H9 (cell line): Measurements from ENCODE around the gene CNKSR1. TPM values are rescaled to one million over a fixed set of nuclear protein-coding genes. Genes with fewer than 3 reads are reported as not detected.

Source experiments
- DNase-seq: peaks from one replicate; pipeline ENCODE4 v3.0.0-alpha.2; 2017
- H2AFZ ChIP-seq: one replicate; pipeline ENCODE4 v1.6.1; 2013; ENCODE audit warnings: mild to moderate bottlenecking, low read length, control low read depth, moderate library complexity
- H2AK5ac ChIP-seq: 2 replicates; pipeline ENCODE4 v1.6.1; 2013; ENCODE audit warnings: low read length, control low read depth, mixed read lengths; ENCODE audit not compliant: insufficient read length
- H2BK120ac ChIP-seq: one replicate; pipeline ENCODE4 v1.6.1; 2013; ENCODE audit warnings: low read depth, mild to moderate bottlenecking, low read length, control low read depth, inconsistent platforms; ENCODE audit not compliant: poor library complexity, severe bottlenecking
- H2BK12ac ChIP-seq: 2 replicates; pipeline ENCODE4 v1.6.1; 2013; ENCODE audit warnings: low read length, control low read depth, mixed read lengths, low read depth; ENCODE audit not compliant: insufficient read length
- H2BK15ac ChIP-seq: 2 replicates; pipeline ENCODE4 v1.6.1; 2013; ENCODE audit warnings: low read depth, low read length, control low read depth
- H2BK20ac ChIP-seq: one replicate; pipeline ENCODE4 v1.6.1; 2013; ENCODE audit warnings: low read depth, mild to moderate bottlenecking, low read length, control low read depth, inconsistent platforms; ENCODE audit not compliant: poor library complexity, severe bottlenecking
- H2BK5ac ChIP-seq: 2 replicates; pipeline ENCODE4 v1.6.1; 2013; ENCODE audit warnings: low read length, control low read depth, mixed read lengths; ENCODE audit not compliant: insufficient read length
- H3K14ac ChIP-seq: 2 replicates; pipeline ENCODE4 v1.6.1; 2013; ENCODE audit warnings: low read length, control low read depth; ENCODE audit not compliant: insufficient read depth
- H3K18ac ChIP-seq: 2 replicates; pipeline ENCODE4 v1.6.1; 2013; ENCODE audit warnings: low read depth, mild to moderate bottlenecking, mixed read lengths, low read length, control low read depth; ENCODE audit not compliant: insufficient read length
- H3K23ac ChIP-seq: 2 replicates; pipeline ENCODE4 v1.6.1; 2013; ENCODE audit warnings: low read length, control low read depth, mixed read lengths, low read depth; ENCODE audit not compliant: insufficient read length
- H3K23me2 ChIP-seq: 2 replicates; pipeline ENCODE4 v1.6.1; 2013; ENCODE audit warnings: low read depth, mild to moderate bottlenecking, mixed read lengths, low read length, control low read depth; ENCODE audit not compliant: insufficient read length, poor library complexity, severe bottlenecking
- H3K27ac ChIP-seq: 2 replicates; pipeline ENCODE4 v1.5.1; 2013; ENCODE audit warnings: low read length, control low read depth, mixed read lengths, low read depth; ENCODE audit not compliant: insufficient read length
- H3K27me3 ChIP-seq: 2 replicates; pipeline ENCODE4 v1.6.1; 2013; ENCODE audit warnings: low read length, control low read depth, inconsistent platforms; ENCODE audit not compliant: insufficient read depth
- H3K4ac ChIP-seq: 2 replicates; pipeline ENCODE4 v1.6.1; 2013; ENCODE audit warnings: low read depth, mild to moderate bottlenecking, control low read depth, inconsistent platforms, low read length, moderate library complexity
- H3K4me1 ChIP-seq: 2 replicates; pipeline ENCODE4 v1.6.1; 2013; ENCODE audit warnings: low read length, control low read depth, inconsistent platforms; ENCODE audit not compliant: insufficient read depth
- H3K4me2 ChIP-seq: 2 replicates; pipeline ENCODE4 v1.6.1; 2013; ENCODE audit warnings: low read length, control low read depth, mixed read lengths; ENCODE audit not compliant: insufficient read length, insufficient read depth
- H3K56ac ChIP-seq: 2 replicates; pipeline ENCODE4 v1.6.1; 2013; ENCODE audit warnings: low read depth, mild to moderate bottlenecking, mixed read lengths, low read length, control low read depth; ENCODE audit not compliant: insufficient read length
- H3K79me1 ChIP-seq: 2 replicates; pipeline ENCODE4 v1.6.1; 2013; ENCODE audit warnings: low read depth, mild to moderate bottlenecking, moderate library complexity, low read length, control low read depth, inconsistent platforms; ENCODE audit not compliant: insufficient read depth, poor library complexity, severe bottlenecking
- H3K79me2 ChIP-seq: 2 replicates; pipeline ENCODE4 v1.6.1; 2013; ENCODE audit warnings: low read length, control low read depth, inconsistent platforms; ENCODE audit not compliant: insufficient read depth
- H3K9ac ChIP-seq: 2 replicates; pipeline ENCODE4 v1.6.1; 2013; ENCODE audit warnings: low read length, control low read depth, mixed read lengths; ENCODE audit not compliant: insufficient read length; ENCODE audit errors: extremely low read depth
- H3K9me3 ChIP-seq: one replicate; pipeline ENCODE4 v1.6.1; 2013; ENCODE audit warnings: low read depth, low read length, inconsistent platforms; ENCODE audit not compliant: control insufficient read depth
- H3T11ph ChIP-seq: one replicate; pipeline ENCODE4 v1.6.1; 2013; ENCODE audit warnings: mild to moderate bottlenecking, low read length, control low read depth, inconsistent platforms
- H4K20me1 ChIP-seq: one replicate; pipeline ENCODE4 v1.6.1; 2013; ENCODE audit not compliant: control insufficient read depth, insufficient read length, insufficient read depth
- H4K5ac ChIP-seq: 2 replicates; pipeline ENCODE4 v1.6.1; 2013; ENCODE audit warnings: low read depth, mild to moderate bottlenecking, mixed read lengths, low read length, control low read depth; ENCODE audit not compliant: insufficient read length
- H4K8ac ChIP-seq: replicated peaks from 2 replicates; pipeline ENCODE4 v1.6.1; 2013; ENCODE audit warnings: low read length, control low read depth, mixed read lengths, low read depth; ENCODE audit not compliant: insufficient read length
- H4K91ac ChIP-seq: 2 replicates; pipeline ENCODE4 v1.6.1; 2013; ENCODE audit warnings: low read depth, mild to moderate bottlenecking, moderate library complexity, mixed read lengths, low read length, control low read depth; ENCODE audit not compliant: insufficient read length
- H3K27ac Mint-ChIP-seq, 3 experiments: 2 replicates in 2 of 3; 3 replicates in 1 of 3; pipeline ENCODE4 v1.8.0; 2020 to 2021; ENCODE audit warnings: mixed read lengths in 3 of 3, mild to moderate bottlenecking in 1 of 3, moderate library complexity in 1 of 3
- H3K27me3 Mint-ChIP-seq: 2 replicates; pipeline ENCODE4 v1.8.0; 2021; ENCODE audit warnings: low read depth, mild to moderate bottlenecking, moderate library complexity, mixed read lengths
- H3K36me3 Mint-ChIP-seq, 3 experiments: 2 replicates in 2 of 3; 3 replicates in 1 of 3; pipeline ENCODE4 v1.8.0; 2020 to 2021; ENCODE audit warnings: low read depth in 3 of 3, mixed read lengths in 3 of 3; ENCODE audit not compliant: insufficient read depth in 1 of 3
- H3K4me1 Mint-ChIP-seq, 2 experiments: 2 replicates each; pipeline ENCODE4 v1.8.0; 2020; ENCODE audit warnings: mixed read lengths in 2 of 2
- H3K4me3 Mint-ChIP-seq, 2 experiments: 2 replicates in 1 of 2; 3 replicates in 1 of 2; pipeline ENCODE4 v1.8.0; 2020 to 2021; ENCODE audit warnings: mild to moderate bottlenecking in 2 of 2, mixed read lengths in 2 of 2, moderate library complexity in 1 of 2
- H3K9me3 Mint-ChIP-seq, 2 experiments: 2 replicates in 1 of 2; 3 replicates in 1 of 2; pipeline ENCODE4 v1.8.0; 2020; ENCODE audit warnings: mild to moderate bottlenecking in 2 of 2, mixed read lengths in 2 of 2, moderate library complexity in 1 of 2
- WGBS: extraction: QIAGEN DNeasy Blood & Tissue Kit; methylation state at CpG from one replicate; pipeline ENCODE4 v1.1.7; 2013; ENCODE audit warnings: missing lambda C conversion rate, low lambda C conversion rate, mixed read lengths; ENCODE audit not compliant: insufficient read length; ENCODE audit errors: extremely low coverage; 5-methylcytosine and 5-hydroxymethylcytosine counted together
- total RNA-seq: library from RNA; stranded (reverse); gene quantifications from 2 replicates; pipeline ENCODE4 v1.2.1, GENCODE V29; 2021
- TF ChIP-seq, protein P1 (sequence below): fragments of 200-600 bp; sonication (generic); conservative IDR thresholded peaks from 3 replicates; pipeline ENCODE4 v1.8.0; 2021; ENCODE audit warnings: antibody characterized with exemption, mild to moderate bottlenecking

The CNKSR1 gene
- total RNA-seq, 1 experiment from 2014 or later = 26.3 TPM

DNA sequence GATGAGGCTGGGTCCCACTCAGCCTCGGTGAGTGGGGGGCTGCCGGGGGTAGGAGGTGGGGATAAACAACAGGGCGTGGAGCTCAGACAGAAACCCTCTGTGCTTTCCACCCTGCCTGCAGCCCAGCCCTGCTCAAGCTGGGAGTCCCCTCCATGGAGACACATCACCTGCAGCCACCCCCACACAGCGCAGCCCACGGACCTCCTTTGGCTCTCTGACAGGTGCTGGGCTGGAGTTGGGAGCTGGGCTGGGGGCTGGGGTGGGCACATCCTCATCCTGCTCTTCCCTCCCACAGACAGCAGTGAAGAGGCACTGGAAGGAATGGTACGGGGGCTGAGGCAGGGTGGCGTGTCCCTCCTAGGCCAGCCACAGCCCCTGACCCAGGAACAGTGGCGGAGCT, 11.2 kb downstream of the CNKSR1 start:
- no peak overlapping the region for H3K27ac Mint-ChIP-seq
- Histone ChIP-seq H4K8ac (no peak overlapping the region), H3K23me2 (no peaks in the 10 kb centered on the region), H3K79me2 (no peaks in the 10 kb centered on the region), H3K18ac (no peak overlapping the region), H2AK5ac (no peak overlapping the region), H3K79me1 (no peaks in the 10 kb centered on the region), H4K20me1 (no peaks in the 10 kb centered on the region), H3K56ac (no peak overlapping the region), H2BK120ac (no peak overlapping the region), H3K9ac (no peak overlapping the region), H2AFZ (no peak overlapping the region), H2BK5ac (no peak overlapping the region), H3K27ac (no peak overlapping the region), H3K9me3 (no peaks in the 10 kb centered on the region), H3K23ac (no peak overlapping the region), H3K4me1 (no peaks in the 10 kb centered on the region), H2BK20ac (no peak overlapping the region), H4K5ac (no peak overlapping the region), H3T11ph (no peak overlapping the region), H2BK12ac (no peak overlapping the region), H2BK15ac (no peak overlapping the region), H4K91ac (no peak overlapping the region), H3K14ac (no peak overlapping the region), H3K27me3 (no peaks in the 10 kb centered on the region), H3K4ac (no peak overlapping the region), H3K4me2 (no peak overlapping the region)
- H3K4me3 Mint-ChIP-seq = no peak overlapping the region
- no CpG with 5 or more reads among the region's 8 CpGs for WGBS
- peaks cover 5 to 33% (median 11%) of the 10 kb centered on the region in 3 experiments; a peak in 5 of 7 replicates for H3K36me3 Mint-ChIP-seq
- TF ChIP-seq, protein P1, sequence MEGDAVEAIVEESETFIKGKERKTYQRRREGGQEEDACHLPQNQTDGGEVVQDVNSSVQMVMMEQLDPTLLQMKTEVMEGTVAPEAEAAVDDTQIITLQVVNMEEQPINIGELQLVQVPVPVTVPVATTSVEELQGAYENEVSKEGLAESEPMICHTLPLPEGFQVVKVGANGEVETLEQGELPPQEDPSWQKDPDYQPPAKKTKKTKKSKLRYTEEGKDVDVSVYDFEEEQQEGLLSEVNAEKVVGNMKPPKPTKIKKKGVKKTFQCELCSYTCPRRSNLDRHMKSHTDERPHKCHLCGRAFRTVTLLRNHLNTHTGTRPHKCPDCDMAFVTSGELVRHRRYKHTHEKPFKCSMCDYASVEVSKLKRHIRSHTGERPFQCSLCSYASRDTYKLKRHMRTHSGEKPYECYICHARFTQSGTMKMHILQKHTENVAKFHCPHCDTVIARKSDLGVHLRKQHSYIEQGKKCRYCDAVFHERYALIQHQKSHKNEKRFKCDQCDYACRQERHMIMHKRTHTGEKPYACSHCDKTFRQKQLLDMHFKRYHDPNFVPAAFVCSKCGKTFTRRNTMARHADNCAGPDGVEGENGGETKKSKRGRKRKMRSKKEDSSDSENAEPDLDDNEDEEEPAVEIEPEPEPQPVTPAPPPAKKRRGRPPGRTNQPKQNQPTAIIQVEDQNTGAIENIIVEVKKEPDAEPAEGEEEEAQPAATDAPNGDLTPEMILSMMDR = no peak
- peaks cover 13 to 19% of the 10 kb centered on the region in 2 experiments for H3K4me1 Mint-ChIP-seq
- H3K9me3 Mint-ChIP-seq = no peaks in the 10 kb centered on the region
- no peak for DNase-seq
- H3K27me3 Mint-ChIP-seq = peaks cover 2% of the 10 kb centered on the region; the same call in 1 of the 2 replicates
